Activated CD4-positive, CD25-positive, alpha-beta regulatory T cell treated with anti-CD3 and anti-CD28 coated beads, Interleukin-2, amount 50 U/mL, for 16 hours (primary cell): ENCODE data around the gene ARSG.
"Not testable (repeated sequence)": the region's sequence is repeated elsewhere in the genome, so short reads cannot be mapped to it uniquely, and the experiment has no call there.

Source experiments
- DNase-seq: peaks from one replicate; pipeline ENCODE4 v3.0.0-alpha.2; 2020; ENCODE audit warnings: low read depth, low spot score

ARSG gene

GRCh38 chr17:68290955-68291835 lies at the start of gene ARSG, which contains the start of gene SLC16A6:
ARSG (plus strand) TSS chr17:68291495; CDS start chr17:68307494, 15,999 bp downstream.
SLC16A6 (minus strand) TSS chr17:68291127; CDS start chr17:68278320, 12,807 bp downstream.
- peak; percentile 65 for DNase-seq

DNA sequence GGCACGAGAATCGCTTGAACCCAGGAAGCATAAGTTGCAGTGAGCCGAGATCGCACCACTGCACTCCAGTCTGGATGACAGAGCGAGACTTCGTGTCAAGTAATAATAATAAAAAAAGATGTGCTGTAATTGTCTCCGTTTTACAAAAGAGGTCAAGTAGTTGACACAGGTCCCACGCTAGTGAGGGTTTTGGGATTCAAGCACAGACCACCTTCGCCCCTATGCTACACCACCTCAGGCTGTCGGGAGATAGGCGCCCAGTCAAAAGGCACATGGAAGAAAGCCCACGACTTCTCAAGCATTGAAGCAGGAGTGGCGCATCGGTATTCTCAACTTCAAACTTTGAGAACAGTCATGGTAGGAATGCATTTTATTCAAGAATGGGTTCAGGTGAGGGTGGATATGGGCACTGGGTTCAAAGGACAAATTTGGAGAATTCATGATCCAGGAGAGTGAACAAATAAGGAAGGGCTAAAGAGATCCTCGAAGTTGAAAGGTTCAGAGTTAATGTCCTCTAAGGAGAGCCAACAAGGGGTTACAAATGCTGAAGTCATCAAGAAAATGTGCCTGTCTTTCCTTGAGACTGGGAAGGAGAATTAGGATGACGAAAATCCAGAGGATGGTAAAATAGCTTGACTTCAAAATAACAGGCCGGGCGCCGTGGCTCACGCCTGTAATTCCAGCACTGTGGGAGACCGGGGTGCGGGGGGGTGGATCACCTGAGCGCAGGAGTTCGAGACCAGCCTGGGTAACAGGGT lies 44.8 kb upstream of the ARSG start:
- no peak for DNase-seq

DNA sequence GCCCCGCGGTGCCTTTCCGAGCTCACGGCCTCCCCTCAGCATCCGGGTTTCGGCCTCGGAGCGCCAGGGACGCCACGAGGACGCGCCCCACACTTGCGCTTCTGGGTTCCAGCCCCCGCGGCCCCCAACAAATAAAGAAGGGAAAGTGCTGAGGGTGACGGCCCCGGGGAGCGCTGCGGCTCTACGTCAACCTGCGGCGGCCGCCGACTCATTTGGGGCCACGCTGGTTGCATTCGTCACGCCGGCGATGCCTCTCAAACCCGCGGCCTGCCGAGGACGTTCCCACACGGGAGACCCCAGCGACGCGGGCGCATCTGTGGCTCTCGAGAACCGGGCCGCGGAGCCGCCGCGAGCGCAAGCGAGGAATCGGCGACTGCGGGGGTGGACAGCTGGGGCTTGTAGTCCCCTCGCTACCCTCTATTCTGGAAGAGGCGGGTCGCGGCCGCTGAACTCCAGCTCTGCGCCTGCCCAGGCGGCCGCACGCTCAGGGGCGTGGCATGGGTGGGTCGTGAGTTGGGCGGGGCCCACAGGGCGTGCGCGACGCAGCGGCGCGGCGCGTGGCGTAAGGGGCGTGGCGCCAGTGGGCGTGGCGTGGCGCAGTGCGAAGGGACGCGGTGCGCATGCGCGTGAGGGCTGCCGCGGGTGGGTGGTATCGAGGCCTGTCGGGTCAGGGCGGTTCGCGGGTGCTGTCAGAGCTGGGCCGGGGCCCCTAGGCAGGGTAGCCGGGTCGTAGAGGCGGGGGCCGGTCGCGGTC lies 43.7 kb upstream of the ARSG start, which contains the start of gene AMZ2:
Gene AMZ2 (plus strand): TSS at position 599 of the 754 bp plus-strand sequence. CDS start 2,145 bp downstream, outside the sequence.
- DNase-seq: peak; percentile 94

DNA sequence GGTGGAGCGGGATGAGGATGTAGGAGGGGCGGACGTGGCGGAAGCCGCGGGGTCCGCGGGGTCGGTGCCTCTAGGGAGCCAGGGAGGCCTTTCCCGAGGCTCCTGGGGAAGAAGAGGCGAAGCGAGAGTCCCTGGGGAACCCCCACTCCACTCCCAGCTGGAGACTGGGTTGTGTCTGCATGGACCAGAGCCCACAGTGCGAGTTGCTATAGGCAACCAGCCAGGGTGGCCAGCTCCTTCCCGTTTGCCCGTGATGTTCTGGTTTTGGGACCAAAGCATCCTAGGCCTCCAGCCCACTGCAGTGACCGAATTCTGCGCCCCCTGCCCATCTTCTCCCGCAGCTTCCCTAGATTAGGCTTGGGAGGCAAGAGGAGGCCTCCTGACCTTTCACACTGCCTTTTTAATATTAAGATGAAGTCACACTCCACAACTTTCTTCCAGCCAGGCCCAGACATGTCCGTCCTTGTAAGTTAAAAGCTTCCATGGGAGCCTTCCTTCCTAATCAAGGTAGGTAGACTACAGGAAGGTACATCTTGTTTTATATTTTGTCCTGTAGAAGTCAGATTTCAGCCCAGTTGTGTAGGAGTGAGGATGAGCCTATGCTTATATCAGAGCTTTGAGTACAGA lies 43.0 kb upstream of the ARSG start:
- DNase-seq: no peak

DNA sequence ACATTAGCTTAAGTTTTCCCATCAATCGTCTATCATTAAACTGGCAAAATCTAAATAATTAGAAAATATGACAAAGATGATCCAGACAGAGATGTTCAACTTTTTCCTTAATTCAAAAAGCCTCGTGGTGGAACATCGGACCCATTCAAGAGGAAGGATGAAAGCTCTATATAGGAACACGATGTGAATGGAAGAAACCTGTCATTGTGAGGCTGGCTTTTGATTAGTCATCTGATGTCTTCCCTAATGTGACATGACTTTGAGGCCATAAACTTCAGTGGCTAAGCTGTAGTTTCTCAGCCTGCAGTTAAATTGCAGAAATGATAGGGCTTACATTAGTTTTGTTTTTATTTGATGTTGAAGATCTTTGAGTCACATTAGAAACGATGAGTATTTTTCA lies 42.4 kb upstream of the ARSG start:
- no peak for DNase-seq

GRCh38 chr17:68249354-68249765 lies 41.9 kb upstream of the ARSG start:
- no peak for DNase-seq

DNA sequence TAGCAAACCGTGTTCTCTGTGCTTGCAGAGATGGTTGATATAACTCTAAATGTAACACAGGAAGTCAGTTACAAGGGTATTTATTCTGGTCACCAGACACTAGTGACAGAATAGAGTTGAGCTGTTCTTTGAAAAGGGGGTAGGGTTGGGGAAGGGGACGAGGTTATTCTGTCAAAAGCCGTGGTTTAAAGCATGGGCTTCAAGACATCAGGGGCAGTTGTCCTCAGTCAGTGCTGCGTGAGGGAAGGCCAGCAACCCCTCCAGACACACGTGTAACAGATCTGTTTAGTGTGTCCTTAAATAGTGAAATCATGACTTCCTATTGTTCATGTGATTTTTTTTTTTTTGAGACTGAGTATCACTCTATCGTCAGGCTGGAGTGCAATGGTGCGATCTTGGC lies 37.9 kb upstream of the ARSG start:
- not testable (repeated sequence) for DNase-seq

DNA sequence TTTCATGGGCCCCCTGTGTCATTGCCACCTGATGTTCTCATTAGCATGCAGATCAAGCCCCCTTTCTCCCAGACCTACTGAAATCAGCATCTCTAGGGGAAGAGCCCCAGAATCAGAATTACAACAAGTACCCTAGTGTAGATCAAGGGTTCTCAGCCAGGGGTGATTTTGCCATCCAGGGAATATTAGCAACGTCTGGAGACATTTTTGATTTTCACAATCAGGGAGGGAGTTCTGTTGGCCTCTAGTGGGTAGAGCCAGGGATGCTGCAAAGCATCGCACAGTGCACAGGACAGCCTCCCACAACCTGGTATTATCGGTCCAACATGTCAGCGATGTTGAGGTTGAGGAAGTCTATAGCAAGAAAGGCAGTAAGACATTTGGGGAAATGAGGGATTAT lies 36.1 kb upstream of the ARSG start:
- no peak for DNase-seq

- no peak for DNase-seq
Observed at GRCh38 chr17:68255731-68256538, 35.4 kb upstream of the ARSG start.

DNA sequence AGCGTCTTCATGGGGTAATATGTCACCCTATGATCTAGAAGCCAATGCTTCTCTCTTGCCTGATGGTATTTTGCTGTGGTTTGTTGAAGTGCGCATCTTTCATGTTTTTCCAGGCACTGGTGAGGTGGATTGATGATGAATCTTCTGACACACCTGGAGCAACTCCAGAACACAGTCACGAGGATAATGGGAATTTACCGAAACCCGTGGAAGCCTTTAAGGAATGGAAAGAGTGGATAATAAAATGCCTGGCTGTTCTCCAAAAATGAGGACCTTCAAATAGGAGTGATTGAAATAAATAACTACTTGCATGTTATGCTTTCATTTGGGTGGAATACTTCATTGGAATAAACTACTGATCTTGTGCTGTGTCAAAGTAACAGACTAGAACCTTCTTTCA lies 34.6 kb upstream of the ARSG start:
- not testable (repeated sequence) for DNase-seq

DNA sequence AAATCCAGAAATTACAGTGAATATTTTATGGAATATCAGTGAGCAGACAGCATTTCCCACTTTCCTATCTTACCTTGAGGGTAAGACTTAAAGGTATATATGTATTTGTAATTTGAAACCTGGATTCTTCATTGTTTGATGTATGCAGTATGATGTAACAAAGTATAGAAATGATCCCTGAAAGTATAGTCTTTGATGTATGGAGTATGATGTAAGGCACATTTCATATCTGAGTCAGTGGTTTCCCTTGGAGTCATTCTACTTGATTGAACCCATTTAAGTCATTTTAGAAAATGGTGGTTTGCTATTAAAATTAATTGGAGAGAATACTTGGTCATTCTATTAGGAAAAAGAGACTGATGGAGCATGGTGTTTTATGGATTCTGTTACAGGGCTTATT lies 33.4 kb upstream of the ARSG start:
- no peak for DNase-seq

DNA sequence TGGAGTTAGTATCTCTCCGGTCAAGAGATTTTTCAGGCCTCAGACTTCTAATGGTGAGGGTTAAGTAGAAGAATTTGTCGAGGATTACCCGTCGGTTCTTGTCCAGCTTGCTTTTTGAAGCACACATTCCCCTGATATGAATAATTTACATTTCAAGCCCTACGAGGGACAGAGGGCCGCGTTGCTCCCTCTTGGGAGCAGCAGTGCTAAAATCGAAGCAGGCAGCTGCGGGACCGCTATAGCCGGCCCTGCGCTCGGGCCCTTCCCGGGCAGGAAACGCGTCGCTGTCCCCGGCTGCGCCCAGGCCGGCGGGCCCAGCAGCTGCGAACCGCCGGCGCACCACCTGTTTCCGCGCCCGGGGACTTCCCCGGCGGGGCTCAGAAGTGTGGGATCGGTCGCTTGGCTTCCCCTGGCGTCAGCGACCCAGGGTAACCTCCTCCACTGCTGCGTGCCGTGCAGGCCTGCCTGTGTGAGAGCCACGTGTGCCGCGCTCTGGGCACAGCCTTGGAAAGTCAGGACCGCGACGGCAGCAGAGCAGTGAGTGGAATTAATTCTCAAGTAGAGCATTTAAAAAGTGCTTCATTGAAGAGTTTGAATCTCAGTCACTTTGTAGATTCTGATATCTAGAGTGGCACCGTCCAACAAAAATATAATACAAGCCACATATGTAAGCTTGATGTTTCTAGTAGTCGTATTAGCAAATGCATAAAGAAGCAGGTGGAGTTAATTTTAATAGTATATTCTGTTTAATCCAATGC lies 32.2 kb upstream of the ARSG start:
- DNase-seq: peak; percentile 48

GRCh38 chr17:68259648-68259951 lies 31.7 kb upstream of the ARSG start:
- DNase-seq: not testable (repeated sequence)

DNA sequence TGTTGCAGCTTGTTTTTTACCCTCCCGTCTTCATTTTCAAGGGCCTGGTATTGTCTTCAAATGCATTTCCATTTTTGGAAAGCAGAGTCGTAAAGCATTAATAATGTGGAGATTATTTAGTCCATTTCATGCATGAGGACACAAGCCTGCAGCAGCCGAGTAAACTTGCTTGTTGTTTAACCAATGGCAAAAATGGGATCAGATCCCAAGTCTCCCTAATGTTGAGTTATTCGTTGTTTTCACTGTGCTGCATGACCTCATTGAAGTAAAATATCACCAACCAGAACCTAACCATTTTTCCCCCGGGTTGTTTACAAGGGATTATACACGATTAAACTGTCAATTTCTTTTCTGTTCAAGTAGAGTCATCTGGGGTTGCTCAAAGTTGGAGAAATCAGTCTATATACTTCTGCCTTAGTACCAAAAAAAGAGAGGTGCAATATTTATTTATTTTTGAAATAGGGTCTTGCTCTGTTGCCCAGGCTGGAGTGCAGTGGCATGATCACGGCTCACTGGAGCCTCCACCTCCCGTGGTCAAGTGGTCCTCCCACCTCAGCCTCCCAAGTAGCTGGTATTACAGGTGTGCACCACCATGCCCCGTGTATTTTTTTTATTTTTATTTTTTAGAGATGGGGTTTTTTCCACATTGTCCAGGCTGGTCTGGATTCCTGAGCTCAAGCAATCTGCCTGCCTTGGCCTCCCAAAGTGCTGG lies 31.1 kb upstream of the ARSG start:
- DNase-seq: no peak

GRCh38 chr17:68262467-68262866 lies 28.8 kb upstream of the ARSG start:
- not testable (repeated sequence) for DNase-seq

DNA sequence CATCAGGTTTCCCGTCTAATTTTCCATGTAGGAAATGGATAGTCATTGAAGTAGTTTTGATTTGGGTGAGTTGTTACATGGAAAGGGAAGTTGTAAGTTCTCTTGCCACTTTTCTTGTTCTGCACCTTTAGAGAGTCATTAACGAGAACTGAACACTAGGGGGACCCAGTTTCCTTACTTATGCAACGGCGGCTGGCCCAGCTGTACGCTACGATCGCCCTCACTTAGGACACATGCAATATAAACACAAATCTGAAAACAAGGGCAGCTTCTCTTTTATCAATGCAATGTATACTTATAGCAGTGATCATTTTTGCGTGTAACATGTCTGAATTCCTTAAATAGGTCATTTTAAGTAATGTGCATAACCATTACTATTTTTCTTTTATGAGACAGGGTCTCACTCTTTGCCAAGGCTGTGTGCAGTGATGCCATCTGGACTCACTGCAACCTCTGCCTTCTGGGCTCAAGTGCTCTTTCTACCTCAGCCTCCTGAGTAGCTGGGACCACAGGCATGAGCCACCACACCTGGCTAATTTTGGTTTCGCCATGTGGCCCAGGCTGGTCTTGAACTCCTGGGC lies 28.1 kb upstream of the ARSG start:
- DNase-seq: not testable (repeated sequence)

GRCh38 chr17:68265833-68266232 lies 25.5 kb upstream of the ARSG start:
- DNase-seq: not testable (repeated sequence)

- no peak for DNase-seq
Observed at GRCh38 chr17:68273722-68274121, 17.6 kb upstream of the ARSG start.

- not testable (repeated sequence) for DNase-seq
Observed at GRCh38 chr17:68276339-68276738, 15.0 kb upstream of the ARSG start.
